OCI-LY1 (cell line): ENCODE data around the gene FAM124A.

ENCODE experiments used
- H2AFZ ChIP-seq: fragments of 200-600 bp; sonication (generic), shearing (Covaris generic); 2 replicates; pipeline ENCODE4 v1.6.0; 2014; ENCODE audit warnings: antibody characterized with exemption, mild to moderate bottlenecking, low read length
- H3F3A ChIP-seq: fragments of 200-600 bp; sonication (generic), shearing (Covaris generic); 2 replicates; pipeline ENCODE4 v1.6.0; 2014; ENCODE audit warnings: mild to moderate bottlenecking, antibody characterized with exemption, low read length, moderate library complexity; ENCODE audit not compliant: insufficient read depth
- H3K27ac ChIP-seq: fragments of 200-600 bp; sonication (generic); 2 replicates; pipeline ENCODE4 v1.5.1; 2014; ENCODE audit warnings: low read length, mixed run types, mild to moderate bottlenecking, low read depth; ENCODE audit not compliant: poor library complexity, severe bottlenecking
- H3K27me3 ChIP-seq: fragments of 200-600 bp; sonication (generic); 2 replicates; pipeline ENCODE4 v1.6.0; 2014; ENCODE audit warnings: antibody characterized with exemption, mild to moderate bottlenecking, low read length, moderate library complexity; ENCODE audit not compliant: insufficient read depth
- H3K36me3 ChIP-seq: fragments of 200-600 bp; sonication (generic); 2 replicates; pipeline ENCODE4 v1.6.1; 2014; ENCODE audit warnings: mild to moderate bottlenecking, antibody characterized with exemption, low read length, moderate library complexity, mixed read lengths; ENCODE audit not compliant: insufficient read depth
- H3K4me1 ChIP-seq: fragments of 200-600 bp; sonication (generic); 2 replicates; pipeline ENCODE4 v1.5.1; 2014; ENCODE audit warnings: mild to moderate bottlenecking, low read length, moderate library complexity; ENCODE audit not compliant: insufficient read depth, severe bottlenecking
- H3K4me2 ChIP-seq: fragments of 200-600 bp; sonication (generic), shearing (Covaris generic); 2 replicates; pipeline ENCODE4 v1.6.1; 2014; ENCODE audit warnings: low read length
- H3K4me3 ChIP-seq: fragments of 200-600 bp; sonication (generic); 2 replicates; pipeline ENCODE4 v1.5.1; 2014; ENCODE audit warnings: low read length, low read depth, mild to moderate bottlenecking, mixed read lengths; ENCODE audit not compliant: poor library complexity, severe bottlenecking
- H3K79me2 ChIP-seq: fragments of 200-600 bp; shearing (Covaris generic); 2 replicates; pipeline ENCODE4 v1.6.1; 2016; ENCODE audit warnings: mixed run types, low read length, mixed read lengths; ENCODE audit not compliant: insufficient read depth
- H3K9ac ChIP-seq: fragments of 200-600 bp; sonication (generic), shearing (Covaris generic); 2 replicates; pipeline ENCODE4 v1.6.1; 2014; ENCODE audit warnings: mild to moderate bottlenecking, low read length, mixed read lengths
- H3K9me2 ChIP-seq: fragments of 200-600 bp; sonication (generic), shearing (Covaris generic); 2 replicates; pipeline ENCODE4 v1.6.1; 2014; ENCODE audit warnings: low read depth, mild to moderate bottlenecking, low read length, mixed read lengths
- H3K9me3 ChIP-seq: fragments of 200-600 bp; shearing (Covaris generic); 2 replicates; pipeline ENCODE4 v1.6.1; 2014; ENCODE audit warnings: low read length, mixed read lengths
- H4K20me1 ChIP-seq: fragments of 200-600 bp; sonication (generic), shearing (Covaris generic); 2 replicates; pipeline ENCODE4 v1.6.0; 2016; ENCODE audit warnings: mild to moderate bottlenecking, low read length; ENCODE audit not compliant: insufficient read depth
- EZH2 ChIP-seq: fragments of 200-600 bp; sonication (generic), shearing (Covaris generic); IDR thresholded peaks from 2 replicates; pipeline ENCODE4 v1.8.0; 2017; ENCODE audit warnings: borderline replicate concordance, mixed run types, mild to moderate bottlenecking, antibody characterized with exemption, low read length, moderate library complexity, mixed read lengths
- TF ChIP-seq, protein P1 (sequence below): fragments of 200-600 bp; sonication (generic), shearing (Covaris generic); IDR thresholded peaks from 2 replicates; pipeline ENCODE4 v1.5.1; 2017; ENCODE audit warnings: mild to moderate bottlenecking, antibody characterized with exemption, low read length, moderate library complexity, mixed read lengths

The FAM124A gene

DNA sequence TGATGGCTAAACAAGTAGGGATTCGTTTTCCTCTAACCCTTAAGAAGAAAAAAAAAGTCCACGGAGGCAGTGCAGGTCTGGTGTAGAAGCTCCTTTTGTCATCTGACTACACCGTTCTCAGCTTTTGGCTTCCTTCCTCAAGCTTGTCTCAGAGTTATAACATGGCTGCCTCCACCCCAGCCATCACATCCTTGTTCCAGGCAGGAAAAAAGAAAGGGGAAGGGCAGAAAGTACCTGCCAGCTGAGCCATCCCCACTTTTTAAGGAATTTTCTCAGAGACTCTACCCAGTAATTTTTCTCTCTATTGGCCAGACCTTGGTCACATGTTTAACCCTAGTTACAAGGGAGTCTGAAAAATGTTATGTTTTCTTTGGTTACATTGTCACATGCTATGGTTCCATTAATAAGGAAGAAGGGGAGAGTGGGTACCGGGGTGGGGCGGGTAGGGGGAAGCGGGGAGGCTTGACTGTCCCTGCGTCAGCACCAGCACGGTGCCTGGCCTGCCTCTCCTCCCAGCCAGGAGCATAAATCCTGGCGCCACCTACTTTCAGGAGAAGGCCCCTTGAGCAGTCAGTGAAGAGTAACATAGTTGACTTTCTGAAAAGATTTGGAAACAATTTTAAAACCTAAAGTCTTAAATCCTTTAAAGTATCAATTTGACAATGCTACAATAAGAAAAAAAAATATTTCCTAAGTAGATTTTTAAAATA, 11.1 kb downstream of the FAM124A start:
- no peaks in the 10 kb centered on the region for H3K9me3 ChIP-seq
- no peak overlapping the region for H3K4me3 ChIP-seq
- no peaks in the 10 kb centered on the region for H3K36me3 ChIP-seq
- H3K27me3 ChIP-seq = peaks cover 3% of the 10 kb centered on the region; the same call in 1 of the 2 replicates
- no peak overlapping the region for H3K4me2 ChIP-seq
- H3K9me2 ChIP-seq = no peaks in the 10 kb centered on the region
- H3F3A ChIP-seq = no peaks in the 10 kb centered on the region
- H3K79me2 ChIP-seq = no peaks in the 10 kb centered on the region
- H3K9ac ChIP-seq = no peak overlapping the region
- TF ChIP-seq EZH2 = no peak
- TF ChIP-seq, protein P1, sequence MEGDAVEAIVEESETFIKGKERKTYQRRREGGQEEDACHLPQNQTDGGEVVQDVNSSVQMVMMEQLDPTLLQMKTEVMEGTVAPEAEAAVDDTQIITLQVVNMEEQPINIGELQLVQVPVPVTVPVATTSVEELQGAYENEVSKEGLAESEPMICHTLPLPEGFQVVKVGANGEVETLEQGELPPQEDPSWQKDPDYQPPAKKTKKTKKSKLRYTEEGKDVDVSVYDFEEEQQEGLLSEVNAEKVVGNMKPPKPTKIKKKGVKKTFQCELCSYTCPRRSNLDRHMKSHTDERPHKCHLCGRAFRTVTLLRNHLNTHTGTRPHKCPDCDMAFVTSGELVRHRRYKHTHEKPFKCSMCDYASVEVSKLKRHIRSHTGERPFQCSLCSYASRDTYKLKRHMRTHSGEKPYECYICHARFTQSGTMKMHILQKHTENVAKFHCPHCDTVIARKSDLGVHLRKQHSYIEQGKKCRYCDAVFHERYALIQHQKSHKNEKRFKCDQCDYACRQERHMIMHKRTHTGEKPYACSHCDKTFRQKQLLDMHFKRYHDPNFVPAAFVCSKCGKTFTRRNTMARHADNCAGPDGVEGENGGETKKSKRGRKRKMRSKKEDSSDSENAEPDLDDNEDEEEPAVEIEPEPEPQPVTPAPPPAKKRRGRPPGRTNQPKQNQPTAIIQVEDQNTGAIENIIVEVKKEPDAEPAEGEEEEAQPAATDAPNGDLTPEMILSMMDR = no peak
- H4K20me1 ChIP-seq = no peaks in the 10 kb centered on the region
- no peaks in the 10 kb centered on the region for H3K4me1 ChIP-seq
- no peak overlapping the region for H3K27ac ChIP-seq
- no peak overlapping the region for H2AFZ ChIP-seq

DNA sequence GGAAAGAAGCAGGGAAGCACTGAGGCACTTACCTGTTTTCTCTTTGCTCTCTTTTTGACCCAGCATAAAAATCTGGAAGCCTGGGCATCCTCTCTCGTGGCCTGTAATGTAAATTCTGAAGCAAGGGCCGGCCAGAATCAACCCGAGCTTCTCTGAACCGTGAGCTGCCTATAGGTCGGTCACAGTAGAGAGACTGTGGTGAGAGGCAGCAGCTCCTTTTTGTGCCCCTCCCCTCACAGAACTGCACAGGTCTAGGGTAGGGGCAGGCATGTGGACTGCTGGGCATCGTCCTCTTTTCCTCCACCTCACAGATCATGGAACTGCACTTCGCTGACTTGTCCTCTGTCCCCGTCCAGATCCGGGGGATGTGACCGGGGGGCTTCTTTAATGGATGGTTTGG, 12.5 kb downstream of the FAM124A start:
- Histone ChIP-seq H3K27me3 (peaks cover 3% of the 10 kb centered on the region; the same call in 1 of the 2 replicates), H3K4me1 (no peaks in the 10 kb centered on the region), H4K20me1 (no peaks in the 10 kb centered on the region), H2AFZ (no peak overlapping the region), H3K9me3 (no peaks in the 10 kb centered on the region), H3K4me2 (no peak overlapping the region), H3K79me2 (no peaks in the 10 kb centered on the region), H3K9ac (no peak overlapping the region), H3K27ac (no peak overlapping the region), H3K4me3 (no peak overlapping the region), H3F3A (no peaks in the 10 kb centered on the region), H3K9me2 (no peaks in the 10 kb centered on the region), H3K36me3 (no peaks in the 10 kb centered on the region)
- no peak for TF ChIP-seq EZH2
- TF ChIP-seq, protein P1 = no peak

DNA sequence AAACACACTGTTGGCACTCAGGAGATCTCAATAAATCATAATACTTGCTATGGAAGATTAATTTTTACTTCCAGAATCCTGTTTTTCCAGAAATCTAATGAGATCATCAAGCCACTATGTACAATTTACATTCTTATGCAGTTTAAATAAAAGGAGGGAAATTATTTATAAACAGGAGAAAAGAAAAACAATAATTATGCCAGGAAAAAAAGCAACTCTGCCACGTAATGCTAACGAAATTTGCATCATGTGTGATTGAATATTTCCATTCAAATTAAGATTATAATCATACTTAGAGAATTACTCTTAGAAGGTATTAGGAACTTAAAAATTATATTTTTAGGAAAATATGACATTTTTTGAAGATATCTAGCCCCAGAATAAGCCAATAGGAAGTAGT, 13.0 kb downstream of the FAM124A start:
- Histone ChIP-seq H3K4me2 (no peak overlapping the region), H3K79me2 (no peaks in the 10 kb centered on the region), H3K27me3 (peaks cover 3% of the 10 kb centered on the region; the same call in 1 of the 2 replicates), H3F3A (no peaks in the 10 kb centered on the region), H3K27ac (no peak overlapping the region), H3K9me3 (no peaks in the 10 kb centered on the region), H3K9me2 (no peaks in the 10 kb centered on the region), H3K4me3 (no peak overlapping the region), H3K36me3 (no peaks in the 10 kb centered on the region), H3K9ac (no peak overlapping the region), H3K4me1 (no peaks in the 10 kb centered on the region), H4K20me1 (no peaks in the 10 kb centered on the region), H2AFZ (no peak overlapping the region)
- TF ChIP-seq, protein P1 = no peak
- no peak for TF ChIP-seq EZH2
